ENCODE results near the gene MYOG. TPM values are rescaled to one million over a fixed set of nuclear protein-coding genes. Genes with fewer than 3 reads are reported as not detected.

The MYOG gene
- total and polyA plus RNA-seq, 2 of the 4 experiments (the other 2 are of a cell fraction): not detected

DNA sequence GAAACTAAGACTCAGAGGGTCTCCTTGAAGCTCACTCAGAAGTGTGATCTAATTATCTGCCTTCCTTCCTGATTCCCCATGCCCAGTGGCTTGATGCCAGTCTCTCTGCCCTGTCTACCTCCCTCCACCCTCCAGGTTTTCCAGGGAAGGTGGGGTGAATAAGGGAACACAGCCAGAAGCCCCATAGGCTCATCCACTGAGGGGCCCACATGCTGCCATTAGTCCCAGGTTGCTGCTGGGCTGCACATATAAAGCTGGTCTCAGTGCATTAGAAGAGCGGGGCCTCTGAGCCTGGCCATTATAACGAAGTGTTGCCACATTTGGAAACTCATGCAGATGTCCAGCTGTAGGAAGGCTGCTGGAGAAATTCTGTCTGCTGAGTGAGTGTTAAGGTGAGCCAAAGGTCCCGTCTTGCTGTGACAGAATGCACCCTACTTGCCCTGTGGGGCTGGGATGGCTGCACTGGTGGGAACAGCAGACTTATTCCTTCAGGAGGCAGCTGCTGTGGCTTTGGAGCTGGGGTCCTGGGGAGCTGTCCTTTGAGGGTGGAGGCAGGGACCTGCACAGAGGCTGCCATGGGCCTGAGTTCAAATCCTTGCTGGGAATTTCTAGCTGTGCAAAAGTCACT is 44.7 kb upstream of the MYOG start:
- Histone ChIP-seq H3K9ac (ENCODE audit: low read depth, low read length) (no peak overlapping the region), H2BK5ac (ENCODE audit: low read depth, low read length, poor library complexity, severe bottlenecking) (no peak overlapping the region), H3K27me3 (ENCODE audit: control insufficient read depth, insufficient read depth, low read length) (peaks cover 23% of the 10 kb centered on the region; the same call in 1 of the 2 replicates), H4K8ac (ENCODE audit: low read depth in 2 of 2, low read length in 2 of 2) (no peak overlapping the region), H2BK15ac (ENCODE audit: low read depth, low read length) (no peak overlapping the region), H3K23ac (ENCODE audit: low read depth, low read length) (no peak overlapping the region), H2BK20ac (ENCODE audit: low read depth, low read length) (no peak overlapping the region), H2AFZ (replicated peaks; ENCODE audit: low read length, poor library complexity) (no peak overlapping the region), H2AK5ac (ENCODE audit: low read depth, low read length) (no peak overlapping the region), H3K27ac (ENCODE audit: insufficient read depth, low read length) (no peak overlapping the region), H4K5ac (ENCODE audit: low read depth, low read length) (no peak overlapping the region), H3K79me1 (ENCODE audit: low read depth in 1 of 2, low read length in 2 of 2) (no peaks in the 10 kb centered on the region), H3K14ac (replicated peaks; ENCODE audit: low read depth, low read length) (no peak overlapping the region), H3K18ac (ENCODE audit: low read depth, low read length) (no peak overlapping the region), H4K91ac (ENCODE audit: insufficient read depth, low read depth, low read length) (no peak overlapping the region), H3K56ac (ENCODE audit: extremely low read depth, insufficient read depth, low read length) (no peak overlapping the region), H3K4me3 (ENCODE audit: insufficient read depth, low read depth, low read length) (no peak overlapping the region), H3K9me1 (ENCODE audit: insufficient read depth, low read length) (no peaks in the 10 kb centered on the region), H3K36me3 (ENCODE audit: control insufficient read depth, insufficient read depth, low read length) (no peaks in the 10 kb centered on the region), H2AK9ac (replicated peaks; ENCODE audit: low read depth, low read length, poor library complexity) (no peak overlapping the region), H4K20me1 (ENCODE audit: insufficient read depth, low read length) (no peaks in the 10 kb centered on the region), H3K4ac (ENCODE audit: low read depth, low read length) (no peak overlapping the region), H3K4me1 (ENCODE audit: control insufficient read depth, insufficient read depth, low read length) (peaks cover 3% of the 10 kb centered on the region; the same call in 1 of the 2 replicates), H3K4me2 (ENCODE audit: low read depth, low read length) (no peak overlapping the region), H3K9me3 (ENCODE audit: control insufficient read depth, insufficient read depth, low read length) (no peaks in the 10 kb centered on the region), H2BK120ac (ENCODE audit: low read depth, low read length) (no peak overlapping the region)
- ATAC-seq (ENCODE audit: low read depth) (no peak), DNase-seq (no peak)
- no TSS peak for BruUV-seq (replicated peaks)
- dilution Hi-C loops (cut with HindIII; ENCODE audit: low sequenced_read_pairs, unreplicated experiment): no loop called here
- ChIA-PET POLR2A (ENCODE audit: unreplicated experiment) (no interaction called here), CTCF (interaction anchor here (0.6 to 1.0 kb wide), 2 partner anchors 46 to 928 kb away, joined by 3 to 4 read pairs; no protein-coding TSS in a partner anchor)
- in situ Hi-C loops (cut with MboI; ENCODE audit: low sequenced_read_pairs): no loop called here
- 29% methylated on average over 2 of the region's 3 CpGs; no CpG with 5 or more reads in 1 of the 2 experiments for WGBS, 2 experiments (ENCODE audit: extremely low coverage in 2 of 2, insufficient read length in 1 of 2)
- intact Hi-C loops (cut with micrococcal nuclease): no loop called here
- TF ChIP-seq NFE2L2 (IDR thresholded peaks at IDR 0.05; ENCODE audit: low read depth, low read length): no peak
- TF ChIP-seq MAFK (IDR thresholded peaks at IDR 0.05; ENCODE audit: low read depth, low read length): no peak
- TF ChIP-seq CHD1 (IDR thresholded peaks at IDR 0.05; ENCODE audit: low read depth, low read length): no peak
- no peak for TF ChIP-seq SMC3 (IDR thresholded peaks at IDR 0.05; ENCODE audit: low read depth, low read length)
- TF ChIP-seq FOS (IDR thresholded peaks at IDR 0.05; ENCODE audit: low read depth, low read length): no peak
- TF ChIP-seq, protein P1, sequence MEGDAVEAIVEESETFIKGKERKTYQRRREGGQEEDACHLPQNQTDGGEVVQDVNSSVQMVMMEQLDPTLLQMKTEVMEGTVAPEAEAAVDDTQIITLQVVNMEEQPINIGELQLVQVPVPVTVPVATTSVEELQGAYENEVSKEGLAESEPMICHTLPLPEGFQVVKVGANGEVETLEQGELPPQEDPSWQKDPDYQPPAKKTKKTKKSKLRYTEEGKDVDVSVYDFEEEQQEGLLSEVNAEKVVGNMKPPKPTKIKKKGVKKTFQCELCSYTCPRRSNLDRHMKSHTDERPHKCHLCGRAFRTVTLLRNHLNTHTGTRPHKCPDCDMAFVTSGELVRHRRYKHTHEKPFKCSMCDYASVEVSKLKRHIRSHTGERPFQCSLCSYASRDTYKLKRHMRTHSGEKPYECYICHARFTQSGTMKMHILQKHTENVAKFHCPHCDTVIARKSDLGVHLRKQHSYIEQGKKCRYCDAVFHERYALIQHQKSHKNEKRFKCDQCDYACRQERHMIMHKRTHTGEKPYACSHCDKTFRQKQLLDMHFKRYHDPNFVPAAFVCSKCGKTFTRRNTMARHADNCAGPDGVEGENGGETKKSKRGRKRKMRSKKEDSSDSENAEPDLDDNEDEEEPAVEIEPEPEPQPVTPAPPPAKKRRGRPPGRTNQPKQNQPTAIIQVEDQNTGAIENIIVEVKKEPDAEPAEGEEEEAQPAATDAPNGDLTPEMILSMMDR (conservative IDR thresholded peaks at IDR 0.05; ENCODE audit: low read depth, low read length): no peak
- no peak for TF ChIP-seq CEBPB (IDR thresholded peaks at IDR 0.05; ENCODE audit: low read depth, low read length)
- TF ChIP-seq BHLHE40 (IDR thresholded peaks at IDR 0.05; ENCODE audit: low read depth, low read length): no peak
- no peak for TF ChIP-seq POLR2A (IDR thresholded peaks at IDR 0.05; ENCODE audit: low read depth, low read length)
- TF ChIP-seq, protein P2, sequence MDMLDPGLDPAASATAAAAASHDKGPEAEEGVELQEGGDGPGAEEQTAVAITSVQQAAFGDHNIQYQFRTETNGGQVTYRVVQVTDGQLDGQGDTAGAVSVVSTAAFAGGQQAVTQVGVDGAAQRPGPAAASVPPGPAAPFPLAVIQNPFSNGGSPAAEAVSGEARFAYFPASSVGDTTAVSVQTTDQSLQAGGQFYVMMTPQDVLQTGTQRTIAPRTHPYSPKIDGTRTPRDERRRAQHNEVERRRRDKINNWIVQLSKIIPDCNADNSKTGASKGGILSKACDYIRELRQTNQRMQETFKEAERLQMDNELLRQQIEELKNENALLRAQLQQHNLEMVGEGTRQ (IDR thresholded peaks at IDR 0.05; ENCODE audit: low read depth, low read length): no peak
- TF ChIP-seq, protein P3, sequence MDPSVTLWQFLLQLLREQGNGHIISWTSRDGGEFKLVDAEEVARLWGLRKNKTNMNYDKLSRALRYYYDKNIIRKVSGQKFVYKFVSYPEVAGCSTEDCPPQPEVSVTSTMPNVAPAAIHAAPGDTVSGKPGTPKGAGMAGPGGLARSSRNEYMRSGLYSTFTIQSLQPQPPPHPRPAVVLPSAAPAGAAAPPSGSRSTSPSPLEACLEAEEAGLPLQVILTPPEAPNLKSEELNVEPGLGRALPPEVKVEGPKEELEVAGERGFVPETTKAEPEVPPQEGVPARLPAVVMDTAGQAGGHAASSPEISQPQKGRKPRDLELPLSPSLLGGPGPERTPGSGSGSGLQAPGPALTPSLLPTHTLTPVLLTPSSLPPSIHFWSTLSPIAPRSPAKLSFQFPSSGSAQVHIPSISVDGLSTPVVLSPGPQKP (IDR thresholded peaks at IDR 0.05; ENCODE audit: borderline replicate concordance, low read depth, low read length): no peak
- TF ChIP-seq RAD21 (IDR thresholded peaks at IDR 0.05; ENCODE audit: low read length): no peak

Measured in IMR-90 (cell line).